ENCODE data around the gene KDM1B. TPM values are rescaled to one million over a fixed set of nuclear protein-coding genes. Genes with fewer than 3 reads are reported as not detected.

Gene KDM1B
- total and polyA plus RNA-seq, 2 of the 8 experiments (the other 6 are each of a cell fraction or from before 2014, with no cell fraction given) = 3.7 to 7.5 TPM

- TF ChIP-seq, protein P1, sequence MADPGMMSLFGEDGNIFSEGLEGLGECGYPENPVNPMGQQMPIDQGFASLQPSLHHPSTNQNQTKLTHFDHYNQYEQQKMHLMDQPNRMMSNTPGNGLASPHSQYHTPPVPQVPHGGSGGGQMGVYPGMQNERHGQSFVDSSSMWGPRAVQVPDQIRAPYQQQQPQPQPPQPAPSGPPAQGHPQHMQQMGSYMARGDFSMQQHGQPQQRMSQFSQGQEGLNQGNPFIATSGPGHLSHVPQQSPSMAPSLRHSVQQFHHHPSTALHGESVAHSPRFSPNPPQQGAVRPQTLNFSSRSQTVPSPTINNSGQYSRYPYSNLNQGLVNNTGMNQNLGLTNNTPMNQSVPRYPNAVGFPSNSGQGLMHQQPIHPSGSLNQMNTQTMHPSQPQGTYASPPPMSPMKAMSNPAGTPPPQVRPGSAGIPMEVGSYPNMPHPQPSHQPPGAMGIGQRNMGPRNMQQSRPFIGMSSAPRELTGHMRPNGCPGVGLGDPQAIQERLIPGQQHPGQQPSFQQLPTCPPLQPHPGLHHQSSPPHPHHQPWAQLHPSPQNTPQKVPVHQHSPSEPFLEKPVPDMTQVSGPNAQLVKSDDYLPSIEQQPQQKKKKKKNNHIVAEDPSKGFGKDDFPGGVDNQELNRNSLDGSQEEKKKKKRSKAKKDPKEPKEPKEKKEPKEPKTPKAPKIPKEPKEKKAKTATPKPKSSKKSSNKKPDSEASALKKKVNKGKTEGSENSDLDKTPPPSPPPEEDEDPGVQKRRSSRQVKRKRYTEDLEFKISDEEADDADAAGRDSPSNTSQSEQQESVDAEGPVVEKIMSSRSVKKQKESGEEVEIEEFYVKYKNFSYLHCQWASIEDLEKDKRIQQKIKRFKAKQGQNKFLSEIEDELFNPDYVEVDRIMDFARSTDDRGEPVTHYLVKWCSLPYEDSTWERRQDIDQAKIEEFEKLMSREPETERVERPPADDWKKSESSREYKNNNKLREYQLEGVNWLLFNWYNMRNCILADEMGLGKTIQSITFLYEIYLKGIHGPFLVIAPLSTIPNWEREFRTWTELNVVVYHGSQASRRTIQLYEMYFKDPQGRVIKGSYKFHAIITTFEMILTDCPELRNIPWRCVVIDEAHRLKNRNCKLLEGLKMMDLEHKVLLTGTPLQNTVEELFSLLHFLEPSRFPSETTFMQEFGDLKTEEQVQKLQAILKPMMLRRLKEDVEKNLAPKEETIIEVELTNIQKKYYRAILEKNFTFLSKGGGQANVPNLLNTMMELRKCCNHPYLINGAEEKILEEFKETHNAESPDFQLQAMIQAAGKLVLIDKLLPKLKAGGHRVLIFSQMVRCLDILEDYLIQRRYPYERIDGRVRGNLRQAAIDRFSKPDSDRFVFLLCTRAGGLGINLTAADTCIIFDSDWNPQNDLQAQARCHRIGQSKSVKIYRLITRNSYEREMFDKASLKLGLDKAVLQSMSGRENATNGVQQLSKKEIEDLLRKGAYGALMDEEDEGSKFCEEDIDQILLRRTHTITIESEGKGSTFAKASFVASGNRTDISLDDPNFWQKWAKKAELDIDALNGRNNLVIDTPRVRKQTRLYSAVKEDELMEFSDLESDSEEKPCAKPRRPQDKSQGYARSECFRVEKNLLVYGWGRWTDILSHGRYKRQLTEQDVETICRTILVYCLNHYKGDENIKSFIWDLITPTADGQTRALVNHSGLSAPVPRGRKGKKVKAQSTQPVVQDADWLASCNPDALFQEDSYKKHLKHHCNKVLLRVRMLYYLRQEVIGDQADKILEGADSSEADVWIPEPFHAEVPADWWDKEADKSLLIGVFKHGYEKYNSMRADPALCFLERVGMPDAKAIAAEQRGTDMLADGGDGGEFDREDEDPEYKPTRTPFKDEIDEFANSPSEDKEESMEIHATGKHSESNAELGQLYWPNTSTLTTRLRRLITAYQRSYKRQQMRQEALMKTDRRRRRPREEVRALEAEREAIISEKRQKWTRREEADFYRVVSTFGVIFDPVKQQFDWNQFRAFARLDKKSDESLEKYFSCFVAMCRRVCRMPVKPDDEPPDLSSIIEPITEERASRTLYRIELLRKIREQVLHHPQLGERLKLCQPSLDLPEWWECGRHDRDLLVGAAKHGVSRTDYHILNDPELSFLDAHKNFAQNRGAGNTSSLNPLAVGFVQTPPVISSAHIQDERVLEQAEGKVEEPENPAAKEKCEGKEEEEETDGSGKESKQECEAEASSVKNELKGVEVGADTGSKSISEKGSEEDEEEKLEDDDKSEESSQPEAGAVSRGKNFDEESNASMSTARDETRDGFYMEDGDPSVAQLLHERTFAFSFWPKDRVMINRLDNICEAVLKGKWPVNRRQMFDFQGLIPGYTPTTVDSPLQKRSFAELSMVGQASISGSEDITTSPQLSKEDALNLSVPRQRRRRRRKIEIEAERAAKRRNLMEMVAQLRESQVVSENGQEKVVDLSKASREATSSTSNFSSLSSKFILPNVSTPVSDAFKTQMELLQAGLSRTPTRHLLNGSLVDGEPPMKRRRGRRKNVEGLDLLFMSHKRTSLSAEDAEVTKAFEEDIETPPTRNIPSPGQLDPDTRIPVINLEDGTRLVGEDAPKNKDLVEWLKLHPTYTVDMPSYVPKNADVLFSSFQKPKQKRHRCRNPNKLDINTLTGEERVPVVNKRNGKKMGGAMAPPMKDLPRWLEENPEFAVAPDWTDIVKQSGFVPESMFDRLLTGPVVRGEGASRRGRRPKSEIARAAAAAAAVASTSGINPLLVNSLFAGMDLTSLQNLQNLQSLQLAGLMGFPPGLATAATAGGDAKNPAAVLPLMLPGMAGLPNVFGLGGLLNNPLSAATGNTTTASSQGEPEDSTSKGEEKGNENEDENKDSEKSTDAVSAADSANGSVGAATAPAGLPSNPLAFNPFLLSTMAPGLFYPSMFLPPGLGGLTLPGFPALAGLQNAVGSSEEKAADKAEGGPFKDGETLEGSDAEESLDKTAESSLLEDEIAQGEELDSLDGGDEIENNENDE (IDR thresholded peaks at IDR 0.05; ENCODE audit: insufficient replicate concordance, low read length) = no peak
- no peak for TF ChIP-seq ZNF274 (IDR thresholded peaks at IDR 0.05; ENCODE audit: borderline replicate concordance, extremely low read depth, low read length)
- no peak for TF ChIP-seq TAF7 (optimal IDR thresholded peaks at IDR 0.05; ENCODE audit: borderline replicate concordance, low read depth, low read length)
- no peak for TF ChIP-seq MAFK (IDR thresholded peaks at IDR 0.05; ENCODE audit: low read depth, low read length)
- no peak for TF ChIP-seq POLR2A (IDR thresholded peaks at IDR 0.05; ENCODE audit: control extremely low read depth in 1 of 2, low read depth in 2 of 2, low read length in 2 of 2)
- no peak for TF ChIP-seq CTBP2 (IDR thresholded peaks at IDR 0.05; ENCODE audit: borderline replicate concordance, insufficient read depth, insufficient read length, low read length)
- TF ChIP-seq GABPA (IDR thresholded peaks at IDR 0.05; ENCODE audit: borderline replicate concordance, insufficient read depth, low read length) = no peak
These were observed 34.0 kb downstream of the KDM1B start (continued) for GRCh38 chr6:18189196-18189595.
